OCI-M2 (cell line): ENCODE data around the gene GOT1.

ENCODE experiments used
- DNase-seq: peaks from one replicate; lab custom pipeline; 2025; ENCODE audit not compliant: unreplicated experiment; lab: John Stamatoyannopoulos, UW

The GOT1 gene

DNA sequence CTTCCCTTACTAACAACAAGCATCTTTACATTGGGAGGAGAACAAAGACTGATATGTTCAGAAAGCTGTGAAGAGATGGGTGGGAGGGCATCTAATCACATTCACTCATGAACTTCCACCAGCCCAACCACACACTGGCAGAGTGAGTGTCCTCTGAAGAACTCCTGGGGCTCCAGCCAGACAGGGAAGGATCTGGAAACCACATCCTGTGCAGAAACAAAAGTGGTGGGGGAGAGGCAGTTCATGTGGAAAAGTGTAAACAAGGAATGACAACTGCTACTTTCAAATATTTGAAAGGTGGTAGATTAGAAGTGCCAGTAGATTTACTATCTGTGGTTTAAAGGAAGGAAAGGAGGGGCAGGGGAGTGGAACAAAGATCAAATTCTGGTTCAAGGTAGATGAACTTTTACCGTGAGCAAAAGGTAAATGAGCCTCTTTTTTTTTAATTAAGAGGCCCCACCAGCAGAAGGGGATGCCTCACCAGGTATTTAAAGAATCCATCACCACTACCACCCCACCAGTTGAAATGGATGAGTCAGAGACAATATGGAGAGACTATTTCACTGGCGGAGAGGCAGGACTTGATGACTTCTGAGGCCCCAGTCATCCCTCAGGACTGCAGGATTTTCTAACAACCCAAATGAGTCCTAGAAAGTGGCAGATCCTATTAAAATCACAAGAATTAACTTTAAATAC, 34.5 kb downstream of the GOT1 start:
- DNase-seq = no peak

GRCh38 chr10:99394761-99395386, 35.5 kb downstream of the GOT1 start:
- no peak for DNase-seq

DNA sequence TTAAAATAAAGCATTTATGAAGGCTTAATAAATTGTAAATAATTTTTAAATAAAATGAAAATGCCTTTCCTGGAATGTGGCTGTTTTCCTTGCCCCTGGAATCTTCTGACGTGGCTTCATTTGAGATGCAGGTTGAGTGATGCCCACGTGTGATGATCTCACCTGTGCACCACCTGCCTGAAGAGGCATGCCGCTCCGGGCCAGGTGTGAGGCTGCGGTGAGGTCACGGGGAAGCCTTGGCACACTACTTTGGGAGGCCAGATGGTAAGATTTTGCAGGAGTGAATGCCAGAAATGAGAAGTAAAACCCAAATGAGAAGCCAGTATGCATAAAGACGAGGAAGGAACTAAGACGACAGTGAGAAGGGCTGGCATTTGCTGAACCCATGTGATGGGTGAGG, 36.2 kb downstream of the GOT1 start:
- DNase-seq = no peak

DNA sequence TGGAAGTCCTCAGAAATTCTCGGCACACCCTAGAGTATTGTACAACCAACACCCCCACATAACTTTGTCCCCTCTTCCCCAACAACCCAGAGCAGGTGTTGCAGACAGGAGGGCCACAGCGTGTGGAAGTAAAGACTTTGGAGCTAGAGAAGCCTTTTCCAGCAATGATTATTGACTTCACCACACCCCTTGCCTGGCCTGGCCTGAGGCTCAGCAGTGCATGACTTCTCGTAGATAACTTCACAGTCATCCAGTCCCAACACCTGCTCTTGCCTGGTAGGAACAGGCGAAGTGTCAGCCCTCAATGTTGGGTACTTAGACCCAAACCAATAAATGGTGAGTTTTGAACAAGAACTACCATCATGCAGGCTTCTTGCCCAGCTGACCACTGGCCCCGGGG, 36.7 kb downstream of the GOT1 start:
- no peak for DNase-seq

GRCh38 chr10:99393036-99393435, 37.4 kb downstream of the GOT1 start:
- no peak for DNase-seq

DNA sequence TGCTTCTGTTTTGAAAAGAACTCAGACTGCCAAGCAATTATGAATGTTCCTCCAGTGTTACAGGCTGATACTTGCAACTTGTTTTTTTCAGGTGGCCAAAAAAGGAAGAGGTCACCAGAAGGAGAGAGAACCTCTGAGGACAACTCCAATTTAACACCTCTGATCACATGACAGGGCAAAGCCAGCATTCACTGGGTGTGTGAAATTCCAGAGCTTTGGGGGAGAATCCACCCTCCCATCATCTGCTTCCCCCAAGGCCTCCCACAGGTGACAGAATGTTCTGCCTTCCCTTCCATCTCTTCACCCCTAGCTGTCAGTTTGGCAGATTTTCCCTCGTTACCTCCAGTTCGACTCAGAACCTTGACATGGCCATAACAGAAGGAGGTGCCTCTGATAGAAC, 39.1 kb downstream of the GOT1 start:
- no peak for DNase-seq

GRCh38 chr10:99389729-99390480, 40.5 kb downstream of the GOT1 start:
- no peak for DNase-seq

- no peak for DNase-seq
Observed at GRCh38 chr10:99387541-99387940, 42.9 kb downstream of the GOT1 start.

- DNase-seq = no peak
Observed at GRCh38 chr10:99387071-99387470, 43.4 kb downstream of the GOT1 start.

- DNase-seq = no peak
Observed at GRCh38 chr10:99382176-99382575, 48.2 kb downstream of the GOT1 start.

- no peak for DNase-seq
Observed at GRCh38 chr10:99375426-99375825, 55.0 kb downstream of the GOT1 start.

- no peak for DNase-seq
Observed at GRCh38 chr10:99374972-99375371, 55.5 kb downstream of the GOT1 start.

- DNase-seq = no peak
Observed at GRCh38 chr10:99374526-99374925, 55.9 kb downstream of the GOT1 start.

DNA sequence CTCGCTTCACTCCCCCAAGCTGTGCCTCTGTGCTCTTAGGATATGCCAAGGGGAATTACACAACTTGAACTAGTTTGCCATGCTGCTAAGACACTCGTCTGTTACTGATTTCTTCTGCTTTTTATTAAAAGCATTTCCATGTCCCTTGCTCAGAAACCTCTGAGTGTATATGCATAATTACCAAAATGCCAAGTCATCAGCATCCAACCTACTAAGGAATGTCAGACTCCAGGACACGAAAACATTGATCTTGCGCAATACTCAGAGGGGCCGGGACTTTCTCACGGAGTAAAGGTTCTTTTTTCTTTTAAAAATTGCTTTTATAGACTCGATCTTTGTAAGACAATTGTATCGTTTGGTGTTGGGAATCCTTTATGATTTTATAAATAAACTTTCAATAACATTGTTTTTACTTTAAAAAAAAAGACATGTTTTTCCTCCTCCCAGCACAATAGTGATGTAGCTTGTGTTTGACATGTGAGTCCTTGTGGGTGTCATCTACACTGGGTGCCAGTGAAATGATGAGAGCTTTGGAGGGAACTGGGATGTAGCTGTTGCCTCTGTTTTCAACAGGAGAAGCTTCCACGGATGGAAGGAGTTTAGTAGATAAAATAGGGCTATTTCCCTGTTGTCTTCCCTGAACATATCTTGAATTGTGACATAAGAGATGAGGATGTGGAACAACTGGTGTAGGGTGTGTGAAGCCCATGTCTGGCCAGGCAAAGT, 57.7 kb downstream of the GOT1 start:
- no peak for DNase-seq

GRCh38 chr10:99370993-99371392, 59.4 kb downstream of the GOT1 start:
- no peak for DNase-seq

DNA sequence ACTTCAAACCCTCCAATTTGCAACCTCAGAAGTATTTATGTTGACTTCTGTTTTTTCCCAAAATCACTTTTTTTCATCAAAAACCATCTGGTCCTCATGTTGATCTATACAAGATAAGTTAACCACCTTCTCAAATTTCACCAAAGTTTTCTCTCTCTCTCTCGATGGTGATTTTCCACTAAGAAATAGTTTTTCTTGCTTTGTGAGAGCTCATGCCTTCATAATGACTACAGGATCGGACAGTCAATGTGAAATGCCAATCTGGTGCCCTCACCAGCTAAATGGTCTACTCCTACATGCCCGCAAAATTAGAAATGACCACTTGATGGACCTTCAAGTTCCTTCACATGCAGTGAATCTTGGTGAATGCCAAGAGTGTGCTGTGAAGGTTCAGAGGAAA, 60.9 kb downstream of the GOT1 start:
- no peak for DNase-seq

DNA sequence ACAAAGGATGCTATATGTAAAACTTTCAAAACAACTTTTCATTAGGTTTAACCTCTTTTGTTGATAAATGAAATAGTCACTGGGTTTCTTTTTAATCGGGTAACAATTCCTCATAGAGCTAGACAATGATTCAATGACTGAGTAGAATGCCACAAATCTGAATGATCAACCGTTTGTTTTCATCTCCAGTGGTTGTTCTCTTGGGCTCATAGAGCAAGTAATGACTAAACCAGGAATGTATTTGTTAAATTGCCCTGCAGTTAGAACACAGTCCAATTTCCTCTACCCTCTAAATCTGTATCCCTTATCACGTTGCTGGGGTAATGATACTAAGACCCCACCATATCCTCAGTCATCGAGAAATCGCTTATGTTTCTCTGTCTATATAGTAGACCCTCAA, 61.3 kb downstream of the GOT1 start:
- no peak for DNase-seq

DNA sequence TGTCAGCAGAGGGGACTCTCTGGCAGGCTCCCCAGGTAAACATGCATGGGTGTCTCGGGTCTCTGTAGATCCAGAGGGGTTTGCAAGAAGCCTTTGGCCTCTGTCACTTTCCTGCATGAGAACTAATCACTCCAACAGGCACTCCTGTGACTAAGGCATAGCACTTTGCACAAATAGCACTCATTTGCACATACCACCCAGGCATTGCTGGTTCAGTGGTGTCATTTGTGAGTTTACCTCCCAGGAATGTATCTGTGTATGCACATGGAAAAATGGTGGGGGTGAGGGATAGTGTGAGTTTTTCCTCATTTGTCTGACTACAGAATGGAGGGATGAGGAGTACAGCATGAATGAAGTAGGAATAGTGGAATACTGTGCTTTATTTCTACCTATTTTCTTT, 61.8 kb downstream of the GOT1 start:
- no peak for DNase-seq

DNA sequence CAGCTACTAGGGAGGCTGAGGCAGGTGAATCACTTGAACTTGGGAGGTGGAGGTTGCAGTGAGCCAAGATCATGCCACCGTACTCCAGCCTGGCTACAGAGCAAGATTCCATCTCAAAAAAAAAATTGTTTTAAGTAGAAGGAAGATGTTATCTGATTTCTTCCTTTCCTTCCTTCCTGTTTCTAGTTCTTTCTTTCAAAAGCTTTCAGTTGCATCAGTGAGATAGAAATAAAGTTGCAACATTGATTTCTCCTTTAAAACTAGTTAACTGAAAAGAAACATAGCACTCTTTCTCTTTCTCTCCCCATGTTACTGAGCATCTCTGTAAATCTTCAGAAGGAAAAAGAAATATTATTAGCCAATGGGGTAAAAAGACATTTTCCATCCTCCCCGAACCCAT, 63.8 kb downstream of the GOT1 start:
- DNase-seq = no peak

DNA sequence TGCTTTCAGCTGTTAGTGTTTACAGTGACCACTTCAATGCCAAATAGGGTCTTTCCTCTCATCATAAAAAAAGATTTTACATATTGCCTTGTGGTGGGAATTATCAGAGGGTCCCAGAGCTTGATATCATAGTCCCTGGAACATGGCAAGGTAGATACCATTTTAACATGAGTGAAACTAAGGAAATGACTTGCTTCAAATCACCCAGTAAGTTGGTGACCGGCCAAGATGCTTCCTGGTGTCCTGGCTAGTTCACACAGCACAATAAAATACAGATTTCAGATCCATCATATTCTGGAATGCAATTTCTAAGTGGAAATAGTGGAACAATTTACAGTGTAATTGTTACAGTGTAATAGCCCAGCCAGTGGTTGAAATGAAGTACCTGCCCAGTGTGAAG, 64.7 kb downstream of the GOT1 start:
- no peak for DNase-seq

DNA sequence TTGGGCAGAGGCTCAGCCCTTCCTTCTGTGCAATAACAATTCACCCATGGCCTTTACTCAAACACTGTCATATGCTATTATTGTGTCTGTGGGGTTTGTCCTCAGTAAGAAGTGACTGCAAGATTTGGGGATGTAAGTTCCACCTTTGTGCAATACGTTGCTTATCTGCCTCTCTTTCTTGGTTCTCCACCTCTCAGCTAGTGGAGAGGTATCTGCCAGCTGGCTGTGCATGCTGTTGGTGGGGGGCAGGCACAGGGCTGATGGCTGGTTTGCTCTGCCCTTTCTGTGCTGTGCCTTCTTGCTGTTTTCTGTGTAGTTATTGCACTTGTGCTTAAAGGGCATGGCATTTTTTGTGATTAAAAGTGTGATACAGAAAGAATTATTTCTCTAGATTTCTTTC, 65.1 kb downstream of the GOT1 start:
- DNase-seq = no peak

- no peak for DNase-seq
Observed at GRCh38 chr10:99364125-99364524, 66.3 kb downstream of the GOT1 start.
